Neural progenitor cell (in vitro differentiated cells): ENCODE results near the gene OAF.

Experiments
- CTCF ChIP-seq: fragments of 200-600 bp; sonication (generic); IDR thresholded peaks from 2 replicates; pipeline ENCODE4 v1.5.1; 2017; ENCODE audit warnings: antibody characterized with exemption, mild to moderate bottlenecking
- EZH2 ChIP-seq: fragments of 200-600 bp; sonication (generic); IDR thresholded peaks from 2 replicates; pipeline ENCODE4 v1.6.1; 2017; ENCODE audit warnings: antibody characterized with exemption, mild to moderate bottlenecking, moderate library complexity

GRCh38 chr11:120216426-120217102 is 5.7 kb downstream of the OAF start:
- TF ChIP-seq CTCF (no peak), EZH2 (no peak)
